GM21447 (cell line): ENCODE data around the gene P3H3.

Experiments used
- ATAC-seq: cut with Tn5 transposase; IDR thresholded peaks from one replicate; pipeline ENCODE4 v1.9.1; 2021; ENCODE audit not compliant: unreplicated experiment

P3H3 gene

GRCh38 chr12:6799147-6799546, 29.1 kb upstream of the P3H3 start:
- no peak for ATAC-seq

GRCh38 chr12:6807170-6807569, 21.0 kb upstream of the P3H3 start:
- no peak for ATAC-seq

GRCh38 chr12:6809056-6809455, 19.2 kb upstream of the P3H3 start:
- no peak for ATAC-seq

GRCh38 chr12:6810758-6811157, 17.4 kb upstream of the P3H3 start:
- no peak for ATAC-seq

GRCh38 chr12:6813363-6813762, 14.8 kb upstream of the P3H3 start:
- ATAC-seq = no peak

GRCh38 chr12:6816598-6816997, 11.6 kb upstream of the P3H3 start:
- ATAC-seq = no peak

GRCh38 chr12:6817098-6817497, 11.1 kb upstream of the P3H3 start:
- ATAC-seq = no peak

GRCh38 chr12:6817662-6818157, 10.5 kb upstream of the P3H3 start:
- ATAC-seq = no peak

GRCh38 chr12:6818222-6818621, 10.0 kb upstream of the P3H3 start:
- no peak for ATAC-seq

- no peak for ATAC-seq
Observed at GRCh38 chr12:6818645-6819044, 9.6 kb upstream of the P3H3 start.

- no peak for ATAC-seq
Observed at GRCh38 chr12:6819106-6820030, 8.8 kb upstream of the P3H3 start.

GRCh38 chr12:6820166-6820565, 8.0 kb upstream of the P3H3 start:
- ATAC-seq = no peak

GRCh38 chr12:6821591-6822425, 6.4 kb upstream of the P3H3 start, which contains the start of gene GPR162:
Gene GPR162, plus strand, starts transcription at chr12:6821821. Its CDS starts 2,078 bp downstream, at chr12:6823899.
- no peak for ATAC-seq

- ATAC-seq = no peak
Observed at GRCh38 chr12:6822426-6823135, 5.6 kb upstream of the P3H3 start.

- no peak for ATAC-seq
Observed at GRCh38 chr12:6823182-6824084, 4.8 kb upstream of the P3H3 start.

- ATAC-seq = no peak
Observed at GRCh38 chr12:6824085-6824775, 4.0 kb upstream of the P3H3 start.

- ATAC-seq = no peak
Observed at GRCh38 chr12:6824901-6825381, 3.3 kb upstream of the P3H3 start.

GRCh38 chr12:6825398-6826124, 2.6 kb upstream of the P3H3 start:
- no peak for ATAC-seq
